Skeletal muscle cell (primary cell): ENCODE data around the gene MUL1.
A peak's percentile ranks its signal among the peaks of the same experiment; 100 is the strongest.
"Not testable (repeated sequence)": the region's sequence is repeated elsewhere in the genome, so short reads cannot be mapped to it uniquely, and the experiment has no call there.

Experiments
- DNase-seq: peaks from one replicate; pipeline ENCODE4 v3.0.0-alpha.2; 2010; ENCODE audit warnings: low read depth
- H3K4me3 ChIP-seq: 2 replicates; pipeline ENCODE4 v1.5.1; 2011; ENCODE audit warnings: low read depth, mild to moderate bottlenecking, control low read depth, low read length, moderate library complexity

MUL1 gene

GRCh38 chr1:20519609-20520262 is 11.8 kb upstream of the MUL1 start:
- H3K4me3 ChIP-seq, DNase-seq: not testable (repeated sequence)

GRCh38 chr1:20511518-20512428 is 3.8 kb upstream of the MUL1 start:
- DNase-seq, result no peak

GRCh38 chr1:20508411-20508771 is 440 bp upstream of the MUL1 start:
- peak overlapping the region; percentile 95 for H3K4me3 ChIP-seq

More at GRCh38 chr1:20511518-20512428, 3.8 kb upstream of the MUL1 start:
- H3K4me3 ChIP-seq, result no peak overlapping the region

GRCh38 chr1:20507248-20507563 is 745 bp downstream of the MUL1 start:
- H3K4me3 ChIP-seq, result peak overlapping the region; percentile 95

More at GRCh38 chr1:20508411-20508771, 440 bp upstream of the MUL1 start:
- no peak for DNase-seq

GRCh38 chr1:20505488-20505887 is 2.5 kb downstream of the MUL1 start:
- no peak overlapping the region for H3K4me3 ChIP-seq
- no peak for DNase-seq

More at GRCh38 chr1:20507248-20507563, 745 bp downstream of the MUL1 start:
- DNase-seq, result no peak

GRCh38 chr1:20500716-20501115 is 7.2 kb downstream of the MUL1 start:
- no peak for DNase-seq
- no peak overlapping the region for H3K4me3 ChIP-seq

- DNase-seq, result no peak
- H3K4me3 ChIP-seq, result no peak overlapping the region
Measured at GRCh38 chr1:20499718-20500117, 8.2 kb downstream of the MUL1 start.

- H3K4me3 ChIP-seq, result no peak overlapping the region
- DNase-seq, result no peak
Measured at GRCh38 chr1:20499105-20499504, 8.8 kb downstream of the MUL1 start.

GRCh38 chr1:20498116-20498515 is 9.8 kb downstream of the MUL1 start:
- no peak for DNase-seq
- no peak overlapping the region for H3K4me3 ChIP-seq

- H3K4me3 ChIP-seq, result no peak overlapping the region
- DNase-seq, result no peak
Measured at GRCh38 chr1:20497506-20497905, 10.4 kb downstream of the MUL1 start.

- H3K4me3 ChIP-seq, DNase-seq: not testable (repeated sequence)
Measured at GRCh38 chr1:20496725-20497383, 11.1 kb downstream of the MUL1 start.

- peak; percentile 41 for DNase-seq
- H3K4me3 ChIP-seq, result no peak overlapping the region
Measured at GRCh38 chr1:20496241-20496661, 11.7 kb downstream of the MUL1 start.

GRCh38 chr1:20495661-20496060 is 12.3 kb downstream of the MUL1 start:
- DNase-seq, result no peak
- H3K4me3 ChIP-seq, result no peak overlapping the region

GRCh38 chr1:20494609-20495311 is 13.2 kb downstream of the MUL1 start:
- peak; percentile 52 for DNase-seq
- H3K4me3 ChIP-seq, result no peak overlapping the region

- peak; percentile 48 for DNase-seq
- H3K4me3 ChIP-seq, result peak overlapping the region; percentile 7
Measured at GRCh38 chr1:20493839-20494608, 13.9 kb downstream of the MUL1 start.

- no peak overlapping the region for H3K4me3 ChIP-seq
- no peak for DNase-seq
Measured at GRCh38 chr1:20493309-20493708, 14.6 kb downstream of the MUL1 start.

GRCh38 chr1:20492751-20493150 is 15.2 kb downstream of the MUL1 start:
- no peak for DNase-seq
- H3K4me3 ChIP-seq, result no peak overlapping the region

GRCh38 chr1:20491866-20492265 is 16.1 kb downstream of the MUL1 start:
- no peak overlapping the region for H3K4me3 ChIP-seq
- DNase-seq, result no peak

- no peak for DNase-seq
- H3K4me3 ChIP-seq, result no peak overlapping the region
Measured at GRCh38 chr1:20491178-20491577, 16.8 kb downstream of the MUL1 start.
